Right atrium auricular region (tissue), 2 donors: ENCODE results near the gene DSPP. TPM values are rescaled to one million over a fixed set of nuclear protein-coding genes. Genes with fewer than 3 reads are reported as not detected.

Source experiments
- DNase-seq: peaks from one replicate; pipeline ENCODE4 v3.0.0-alpha.2; 2019; ENCODE audit warnings: low spot score
- H3K27ac ChIP-seq, 2 donors: fragments of 200-600 bp; sonication (generic); 1 replicate in 1 of 2; 2 replicates in 1 of 2; pipeline ENCODE4 v1.5.1; 2016 to 2019
- H3K27me3 ChIP-seq, 2 donors: fragments of 200-600 bp; sonication (generic); one replicate each; pipeline versions ENCODE4 v1.5.1 to v1.6.0; 2017 to 2019
- H3K36me3 ChIP-seq: fragments of 200-600 bp; sonication (generic); one replicate; pipeline ENCODE4 v1.5.1; 2016
- H3K4me1 ChIP-seq, 2 donors: fragments of 200-600 bp; sonication (generic); one replicate each; pipeline versions ENCODE4 v1.5.1 to v1.6.0; 2017 to 2019
- H3K4me3 ChIP-seq, 2 donors: fragments of 200-600 bp; sonication (generic); 1 replicate in 1 of 2; 2 replicates in 1 of 2; pipeline ENCODE4 v1.5.1; 2017 to 2019; ENCODE audit warnings: mild to moderate bottlenecking in 1 of 2, moderate library complexity in 1 of 2
- H3K9me3 ChIP-seq, 2 donors: fragments of 200-600 bp; sonication (generic); one replicate each; pipeline ENCODE4 v1.5.1; 2019
- CTCF ChIP-seq, 2 donors: fragments of 200-600 bp; sonication (generic); IDR thresholded peaks; one replicate each; pipeline ENCODE4 v1.5.1; 2019; ENCODE audit warnings: antibody characterized with exemption in 2 of 2
- total RNA-seq, 2 donors: library from RNA; depleted of rRNA; stranded (reverse); fragments of >200 nt; gene quantifications; one replicate each; pipeline ENCODE4 v1.1.0, GENCODE V29; 2016

The DSPP gene
- total RNA-seq, 2 donors from 2014 or later = not detected

DNA sequence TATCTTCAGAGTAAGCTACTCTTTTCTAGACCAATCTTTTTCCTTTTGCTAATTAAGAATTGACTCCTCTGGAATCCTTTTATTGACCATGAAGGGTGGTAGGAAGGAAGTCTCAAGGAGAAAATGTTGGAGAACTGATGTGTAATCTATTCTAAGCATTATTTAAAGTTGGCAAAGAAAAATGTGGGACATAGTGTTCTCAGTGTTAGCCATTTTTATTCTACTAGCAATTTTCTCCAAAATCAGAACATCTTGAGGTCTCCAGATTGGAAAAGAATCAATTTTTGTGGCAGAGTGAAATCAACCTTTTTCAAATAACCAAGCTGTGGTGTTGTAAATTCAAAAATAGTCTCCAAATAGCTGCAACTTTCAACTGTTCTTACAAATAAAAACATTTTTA lies 23.3 kb downstream of the DSPP start:
- TF ChIP-seq CTCF (IDR thresholded peaks at IDR 0.05) = no peak
- DNase-seq = no peak
- no peak overlapping the region for H3K27ac ChIP-seq

DNA sequence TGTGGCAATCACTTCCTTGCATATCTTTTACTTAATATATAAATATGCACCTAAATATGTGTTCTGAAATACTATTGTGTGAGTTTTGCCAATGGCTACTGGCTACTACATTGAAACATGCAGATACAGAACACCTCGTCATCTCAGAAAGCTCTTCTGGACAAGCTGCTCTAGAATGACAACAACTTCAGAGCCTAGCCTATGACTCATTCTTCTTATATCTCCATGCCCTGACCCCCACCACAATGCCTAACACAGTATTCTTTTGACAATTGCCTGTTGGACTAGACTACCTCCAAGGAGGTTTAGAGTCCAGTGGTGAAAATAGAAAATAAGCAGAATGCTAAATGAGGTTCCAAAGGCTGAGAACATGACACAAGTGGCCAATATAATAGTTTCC lies 24.1 kb downstream of the DSPP start:
- peaks cover 0 to 9% of the 10 kb centered on the region in 2 donors for H3K4me1 ChIP-seq
- no peak for DNase-seq
- no peaks in the 10 kb centered on the region for H3K27me3 ChIP-seq
- H3K27ac ChIP-seq = no peak overlapping the region
- no peak overlapping the region for H3K4me3 ChIP-seq
- H3K9me3 ChIP-seq = no peaks in the 10 kb centered on the region
- no peaks in the 10 kb centered on the region for H3K36me3 ChIP-seq
- TF ChIP-seq CTCF (IDR thresholded peaks at IDR 0.05) = no peak

More for the DNA sequence above, 23.3 kb downstream of the DSPP start:
- Histone ChIP-seq H3K9me3 (no peaks in the 10 kb centered on the region), H3K27me3 (no peaks in the 10 kb centered on the region), H3K4me1 (peaks cover 0 to 9% of the 10 kb centered on the region in 2 donors), H3K4me3 (no peak overlapping the region), H3K36me3 (no peaks in the 10 kb centered on the region)

- no peak for TF ChIP-seq CTCF (IDR thresholded peaks at IDR 0.05)
- DNase-seq = no peak
Measured at GRCh38 chr4:87633243-87633642, 24.9 kb downstream of the DSPP start.

GRCh38 chr4:87644286-87644685 lies 36.0 kb downstream of the DSPP start:
- no peak for DNase-seq
- H3K9me3 ChIP-seq = peaks cover 0 to under 1% of the 10 kb centered on the region in 2 donors

More at GRCh38 chr4:87633243-87633642, 24.9 kb downstream of the DSPP start:
- H3K36me3 ChIP-seq = no peaks in the 10 kb centered on the region
- peaks cover 0 to 9% of the 10 kb centered on the region in 2 donors for H3K4me1 ChIP-seq
- no peaks in the 10 kb centered on the region for H3K27me3 ChIP-seq
- H3K27ac ChIP-seq = no peak overlapping the region
- H3K9me3 ChIP-seq = no peaks in the 10 kb centered on the region
- no peak overlapping the region for H3K4me3 ChIP-seq

GRCh38 chr4:87649980-87650379 lies 41.7 kb downstream of the DSPP start, which contains the start of gene DMP1:
DMP1 (plus strand) TSS chr4:87650280; CDS start chr4:87656493, 6,213 bp downstream.
- Histone ChIP-seq H3K4me1 (no peaks in the 10 kb centered on the region), H3K36me3 (no peaks in the 10 kb centered on the region), H3K27ac (no peak within 1 kb of the TSS), H3K27me3 (no peaks in the 10 kb centered on the region), H3K4me3 (no peak within 1 kb of the TSS), H3K9me3 (no peaks in the 10 kb centered on the region)
- no peak for DNase-seq
- no peak for TF ChIP-seq CTCF (IDR thresholded peaks at IDR 0.05)

More at GRCh38 chr4:87644286-87644685, 36.0 kb downstream of the DSPP start:
- Histone ChIP-seq H3K36me3 (no peaks in the 10 kb centered on the region), H3K4me3 (no peak overlapping the region), H3K4me1 (no peaks in the 10 kb centered on the region), H3K27ac (no peak overlapping the region), H3K27me3 (no peaks in the 10 kb centered on the region)
- TF ChIP-seq CTCF (IDR thresholded peaks at IDR 0.05) = no peak

GRCh38 chr4:87650938-87651337 lies 42.6 kb downstream of the DSPP start:
- Histone ChIP-seq H3K4me3 (no peak overlapping the region), H3K27me3 (no peaks in the 10 kb centered on the region), H3K9me3 (no peaks in the 10 kb centered on the region), H3K36me3 (no peaks in the 10 kb centered on the region), H3K4me1 (no peaks in the 10 kb centered on the region), H3K27ac (no peak overlapping the region)
- TF ChIP-seq CTCF (IDR thresholded peaks at IDR 0.05) = no peak
- no peak for DNase-seq
